Esophagus squamous epithelium (tissue), 5 donors: ENCODE data around the gene IL1RAPL2. TPM values are rescaled to one million over a fixed set of nuclear protein-coding genes. Genes with fewer than 3 reads are reported as not detected.

Source experiments
- DNase-seq: peaks from one replicate; lab custom pipeline; 2025; lab: John Stamatoyannopoulos, UW
- H3K27ac ChIP-seq, 4 donors: fragments of 200-600 bp; sonication (generic); one replicate each; pipeline ENCODE4 v1.5.1; 2016 to 2019; ENCODE audit warnings: mild to moderate bottlenecking in 1 of 4
- H3K27me3 ChIP-seq, 4 donors: fragments of 200-600 bp; sonication (generic); 1 replicate in 3 of 4; 2 replicates in 1 of 4; pipeline versions ENCODE4 v1.5.1 to v1.6.0; 2017 to 2021; ENCODE audit warnings: antibody characterized with exemption in 1 of 4
- H3K36me3 ChIP-seq, 3 donors: fragments of 200-600 bp; sonication (generic); one replicate each; pipeline ENCODE4 v1.5.1; 2016 to 2019
- H3K4me1 ChIP-seq, 3 donors: fragments of 200-600 bp; sonication (generic); one replicate each; pipeline ENCODE4 v1.5.1; 2017 to 2019
- H3K4me3 ChIP-seq, 4 donors: fragments of 200-600 bp; sonication (generic); 1 replicate in 3 of 4; 2 replicates in 1 of 4; pipeline ENCODE4 v1.5.1; 2016 to 2019; ENCODE audit warnings: mild to moderate bottlenecking in 2 of 4, moderate library complexity in 1 of 4
- H3K9me3 ChIP-seq, 3 donors: fragments of 200-600 bp; sonication (generic); one replicate each; pipeline ENCODE4 v1.5.1; 2016 to 2019
- POLR2A ChIP-seq, 4 donors: fragments of 450-650 bp; IDR thresholded peaks; one replicate each; pipeline ENCODE4 v1.6.1; 2017; ENCODE audit warnings: antibody characterized with exemption in 4 of 4, mild to moderate bottlenecking in 4 of 4, moderate library complexity in 3 of 4
- WGBS, 2 donors: methylation state at CpG; one replicate each; pipeline ENCODE4 v1.1.5; 2018; 5-methylcytosine and 5-hydroxymethylcytosine counted together
- intact Hi-C: fragments of 100-400 bp; cut with DNase I; formaldehyde crosslinking; loops from one replicate; pipeline ENCODE4 v1.15.0; 2022
- total RNA-seq, 4 donors: library from RNA; depleted of rRNA; stranded (reverse); fragments of >200 nt; gene quantifications; one replicate each; pipeline ENCODE4 v1.1.0, GENCODE V29; 2016
- TF ChIP-seq, protein P1 (sequence below), 6 experiments: fragments of 450-650 bp in 4 of 6; fragments of 200-600 bp in 2 of 6; sonication (generic) in 2 of 6; IDR thresholded peaks; one replicate each; pipeline ENCODE4 v1.5.1; 2016 to 2019; ENCODE audit warnings: antibody characterized with exemption in 6 of 6, mild to moderate bottlenecking in 4 of 6, moderate library complexity in 4 of 6
- donor health status: DM: yes; HTN: yes; CAD: no.

IL1RAPL2 gene
- total RNA-seq, 4 donors from 2014 or later, result 0.09 TPM; not detected in 3

DNA sequence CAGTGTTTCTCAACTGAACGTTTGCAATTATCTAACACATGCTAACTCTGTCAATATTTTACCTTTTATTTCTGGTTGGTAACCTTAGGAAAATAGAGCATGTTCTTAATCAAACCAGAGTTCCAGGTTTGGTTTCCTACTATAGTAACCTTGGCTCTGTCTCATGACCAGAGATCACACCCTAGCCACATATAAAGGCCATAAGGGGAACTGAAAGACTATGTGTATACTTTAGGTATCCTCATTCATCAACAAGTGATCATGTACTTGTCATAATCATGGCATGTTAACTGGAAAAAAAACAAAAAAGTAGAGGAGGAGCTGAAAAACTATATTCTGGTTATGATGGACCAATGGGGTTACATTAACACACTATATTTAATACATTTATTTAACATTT lies 352.1 kb downstream of the IL1RAPL2 start:
- H3K9me3 ChIP-seq, result no peaks in the 10 kb centered on the region
- H3K36me3 ChIP-seq, result no peaks in the 10 kb centered on the region
- no peak for DNase-seq
- no peak overlapping the region for H3K27ac ChIP-seq
- 61 to 80% methylated on average over 1 of the region's 1 CpG for WGBS, 2 donors
- intact Hi-C loops, result no loop called here
- H3K27me3 ChIP-seq, result no peaks in the 10 kb centered on the region
- H3K4me1 ChIP-seq, result peaks cover 0 to 5% (median 0%) of the 10 kb centered on the region in 3 donors
- H3K4me3 ChIP-seq, result no peak overlapping the region
- no peak for TF ChIP-seq POLR2A (IDR thresholded peaks at IDR 0.05)
- TF ChIP-seq, protein P1, sequence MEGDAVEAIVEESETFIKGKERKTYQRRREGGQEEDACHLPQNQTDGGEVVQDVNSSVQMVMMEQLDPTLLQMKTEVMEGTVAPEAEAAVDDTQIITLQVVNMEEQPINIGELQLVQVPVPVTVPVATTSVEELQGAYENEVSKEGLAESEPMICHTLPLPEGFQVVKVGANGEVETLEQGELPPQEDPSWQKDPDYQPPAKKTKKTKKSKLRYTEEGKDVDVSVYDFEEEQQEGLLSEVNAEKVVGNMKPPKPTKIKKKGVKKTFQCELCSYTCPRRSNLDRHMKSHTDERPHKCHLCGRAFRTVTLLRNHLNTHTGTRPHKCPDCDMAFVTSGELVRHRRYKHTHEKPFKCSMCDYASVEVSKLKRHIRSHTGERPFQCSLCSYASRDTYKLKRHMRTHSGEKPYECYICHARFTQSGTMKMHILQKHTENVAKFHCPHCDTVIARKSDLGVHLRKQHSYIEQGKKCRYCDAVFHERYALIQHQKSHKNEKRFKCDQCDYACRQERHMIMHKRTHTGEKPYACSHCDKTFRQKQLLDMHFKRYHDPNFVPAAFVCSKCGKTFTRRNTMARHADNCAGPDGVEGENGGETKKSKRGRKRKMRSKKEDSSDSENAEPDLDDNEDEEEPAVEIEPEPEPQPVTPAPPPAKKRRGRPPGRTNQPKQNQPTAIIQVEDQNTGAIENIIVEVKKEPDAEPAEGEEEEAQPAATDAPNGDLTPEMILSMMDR (IDR thresholded peaks at IDR 0.05), result no peak

DNA sequence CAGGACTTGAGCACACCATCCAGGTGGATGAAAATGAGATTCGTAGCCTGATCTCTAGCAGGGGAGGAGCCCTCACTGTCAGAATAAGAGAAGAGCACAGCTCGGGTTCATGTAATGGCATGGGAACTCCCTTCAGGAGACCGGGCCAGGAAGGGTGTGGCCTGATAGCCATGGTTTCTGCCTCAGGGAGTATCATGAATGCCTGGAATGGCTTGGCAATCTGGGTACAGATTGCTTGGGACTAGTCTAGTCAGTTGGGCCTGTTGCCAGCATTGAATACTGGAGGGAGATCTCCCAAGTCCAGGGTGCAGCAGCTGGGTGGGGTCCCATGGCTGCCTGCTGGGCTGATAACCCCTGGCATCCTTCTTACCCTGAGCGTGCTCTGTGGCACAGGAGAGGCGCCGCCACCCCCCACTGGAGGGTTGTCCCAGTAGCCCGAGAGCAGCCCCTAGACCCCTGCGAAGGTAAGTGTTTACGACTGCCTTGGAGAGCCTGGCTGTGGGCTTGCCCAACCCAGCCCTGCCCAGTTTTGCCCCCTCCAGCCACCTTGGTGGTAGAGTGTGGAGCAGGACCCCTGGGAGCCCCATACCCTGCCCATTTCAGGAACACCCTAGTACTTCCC lies 355.7 kb downstream of the IL1RAPL2 start:
- WGBS, 2 donors, result 90% methylated on average over 2 of the region's 9 CpGs; no CpG with 5 or more reads in 1 of the 2 donors
- no peak overlapping the region for H3K4me3 ChIP-seq
- TF ChIP-seq POLR2A (IDR thresholded peaks at IDR 0.05), result no peak
- TF ChIP-seq, protein P1 (IDR thresholded peaks at IDR 0.05), result no peak
- intact Hi-C loops, result no loop called here
- no peak for DNase-seq
- no peaks in the 10 kb centered on the region for H3K36me3 ChIP-seq
- no peaks in the 10 kb centered on the region for H3K27me3 ChIP-seq
- no peak overlapping the region for H3K27ac ChIP-seq
- no peaks in the 10 kb centered on the region for H3K9me3 ChIP-seq
- H3K4me1 ChIP-seq, result peaks cover 0 to 5% (median 0%) of the 10 kb centered on the region in 3 donors

DNA sequence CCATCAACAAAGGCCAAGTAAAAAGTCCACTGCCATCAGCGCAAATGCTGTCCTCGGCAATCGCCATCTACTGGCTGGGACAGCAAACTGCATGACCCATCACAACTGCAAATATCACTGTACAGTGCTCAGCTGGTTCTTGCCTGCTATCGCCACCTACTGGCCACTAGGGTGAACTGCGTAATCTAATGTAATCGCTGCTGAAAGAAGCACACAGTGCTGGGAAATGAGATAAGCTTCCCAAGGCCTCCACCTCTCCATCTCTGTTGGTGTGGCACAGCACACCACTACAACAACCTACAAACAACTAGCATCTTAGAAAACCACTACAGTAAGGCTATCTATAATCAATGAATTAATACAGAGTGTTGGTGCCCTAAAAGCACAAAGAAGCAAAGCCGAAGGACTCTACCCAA lies 356.2 kb downstream of the IL1RAPL2 start:
- Histone ChIP-seq H3K4me1 (peaks cover 0 to 5% (median 0%) of the 10 kb centered on the region in 3 donors), H3K27me3 (no peaks in the 10 kb centered on the region), H3K4me3 (no peak overlapping the region), H3K9me3 (no peaks in the 10 kb centered on the region), H3K27ac (no peak overlapping the region), H3K36me3 (no peaks in the 10 kb centered on the region)
- TF ChIP-seq POLR2A (IDR thresholded peaks at IDR 0.05), result no peak
- TF ChIP-seq, protein P1 (IDR thresholded peaks at IDR 0.05), result peak; percentile 72 to 93 (median 87)
- no peak for DNase-seq
- intact Hi-C loops, result no loop called here
- WGBS, 2 donors, result 38 to 50% methylated on average over 2 to 3 of the region's 7 CpGs

DNA sequence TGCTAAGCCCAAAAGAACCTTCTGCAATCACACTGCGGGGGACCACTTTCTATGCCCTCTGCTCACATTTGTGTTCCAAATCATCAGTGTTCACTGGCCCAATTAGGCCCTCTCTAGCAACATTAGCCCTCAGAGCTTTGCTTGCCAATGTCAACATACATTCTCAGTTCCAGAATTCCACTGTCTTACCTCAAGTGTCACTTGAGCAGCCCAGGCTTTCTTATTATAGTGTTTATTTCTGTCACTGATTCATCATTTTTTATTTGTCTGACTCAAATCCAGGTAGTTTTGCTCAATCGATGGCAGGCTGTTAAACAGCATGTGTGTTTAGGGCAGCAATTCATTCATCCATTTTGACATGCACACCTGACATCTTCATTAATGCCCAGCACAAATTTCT lies 363.3 kb downstream of the IL1RAPL2 start:
- TF ChIP-seq, protein P1 (IDR thresholded peaks at IDR 0.05), result no peak
- TF ChIP-seq POLR2A (IDR thresholded peaks at IDR 0.05), result no peak
- Histone ChIP-seq H3K27ac (no peak overlapping the region), H3K36me3 (no peaks in the 10 kb centered on the region), H3K4me3 (no peak overlapping the region), H3K27me3 (peaks cover 0 to 4% (median 0%) of the 10 kb centered on the region in 4 donors), H3K4me1 (no peaks in the 10 kb centered on the region), H3K9me3 (no peaks in the 10 kb centered on the region)
- DNase-seq, result no peak
- intact Hi-C loops, result no loop called here
- 44 to 58% methylated on average over 2 of the region's 2 CpGs for WGBS, 2 donors

DNA sequence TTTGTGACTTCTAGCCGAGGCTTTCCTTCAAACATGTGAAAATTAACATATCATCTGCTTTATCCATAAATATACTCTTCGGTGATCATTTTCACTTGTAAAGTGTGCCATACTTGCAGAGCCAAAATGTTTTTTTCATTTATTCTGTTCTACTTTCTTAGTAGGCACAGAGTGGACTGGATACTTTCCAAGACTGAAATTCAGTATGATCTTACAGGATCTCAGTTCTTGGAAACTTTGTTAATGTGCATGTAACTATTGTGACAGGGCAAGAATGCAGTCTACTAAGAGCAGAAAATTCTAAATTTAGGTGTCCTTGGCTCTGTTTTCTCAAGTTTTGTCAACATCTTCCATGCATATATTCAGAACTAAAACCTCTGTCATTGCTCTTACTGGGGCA lies 369.6 kb downstream of the IL1RAPL2 start:
- no peaks in the 10 kb centered on the region for H3K4me1 ChIP-seq
- H3K36me3 ChIP-seq, result no peaks in the 10 kb centered on the region
- no peak for TF ChIP-seq POLR2A (IDR thresholded peaks at IDR 0.05)
- TF ChIP-seq, protein P1 (IDR thresholded peaks at IDR 0.05), result no peak
- no peaks in the 10 kb centered on the region for H3K9me3 ChIP-seq
- H3K27ac ChIP-seq, result no peak overlapping the region
- H3K27me3 ChIP-seq, result no peaks in the 10 kb centered on the region
- DNase-seq, result no peak
- no peak overlapping the region for H3K4me3 ChIP-seq
- WGBS, 2 donors, result 61 to 70% methylated on average over 2 of the region's 2 CpGs
- intact Hi-C loops, result no loop called here
